Stimulated activated CD8-positive, alpha-beta memory T cell treated with anti-CD3 and anti-CD28 coated beads, Interleukin-7, amount 100 ng/mL, for 4 hours (primary cell): ENCODE results near the gene KLHL20.
"Not testable (repeated sequence)": the region's sequence is repeated elsewhere in the genome, so short reads cannot be mapped to it uniquely, and the experiment has no call there.

Source experiments
- DNase-seq, 2 donors: peaks; one replicate each; pipeline ENCODE4 v3.0.0-alpha.2; 2020; ENCODE audit warnings: low read depth in 2 of 2

Gene KLHL20

GRCh38 chr1:173714759-173715537 lies at the start of gene KLHL20:
Gene KLHL20 (plus strand): TSS chr1:173714981. CDS start chr1:173716044, 1,063 bp downstream.
- DNase-seq, result peak; percentile 74 to 75

GRCh38 chr1:173666646-173667045 lies 48.1 kb upstream of the KLHL20 start:
- DNase-seq, result no peak

- DNase-seq, result peak in 1 of 2 donors; percentile 1
Observed at GRCh38 chr1:173669491-173669941, 45.3 kb upstream of the KLHL20 start, which contains the start of gene ANKRD45. Gene ANKRD45 (minus strand): TSS chr1:173669851. CDS start chr1:173659418, 10,433 bp downstream.

GRCh38 chr1:173674496-173674895 lies 40.3 kb upstream of the KLHL20 start:
- not testable (repeated sequence) for DNase-seq

- not testable (repeated sequence) for DNase-seq
Observed at GRCh38 chr1:173680152-173680551, 34.6 kb upstream of the KLHL20 start.

GRCh38 chr1:173682184-173682583 lies 32.6 kb upstream of the KLHL20 start:
- DNase-seq, result no peak

GRCh38 chr1:173683838-173684237 lies 30.9 kb upstream of the KLHL20 start:
- not testable (repeated sequence) for DNase-seq

GRCh38 chr1:173685121-173685520 lies 29.7 kb upstream of the KLHL20 start:
- DNase-seq, result not testable (repeated sequence)

- DNase-seq, result no peak
Observed at GRCh38 chr1:173688300-173688699, 26.5 kb upstream of the KLHL20 start.

- DNase-seq, result no peak
Observed at GRCh38 chr1:173693238-173693637, 21.5 kb upstream of the KLHL20 start.

- DNase-seq, result not testable (repeated sequence)
Observed at GRCh38 chr1:173701299-173701698, 13.5 kb upstream of the KLHL20 start.

- DNase-seq, result no peak
Observed at GRCh38 chr1:173702736-173703135, 12.0 kb upstream of the KLHL20 start.

GRCh38 chr1:173705117-173705516 lies 9.7 kb upstream of the KLHL20 start:
- DNase-seq, result no peak

- DNase-seq, result no peak
Observed at GRCh38 chr1:173708787-173709186, 6.0 kb upstream of the KLHL20 start.

GRCh38 chr1:173714441-173714758 lies 381 bp upstream of the KLHL20 start:
- DNase-seq, result no peak

- DNase-seq, result no peak
Observed at GRCh38 chr1:173715538-173715844, 710 bp downstream of the KLHL20 start.

GRCh38 chr1:173717238-173717637 lies 2.5 kb downstream of the KLHL20 start:
- DNase-seq, result no peak

- DNase-seq, result not testable (repeated sequence)
Observed at GRCh38 chr1:173731331-173731730, 16.6 kb downstream of the KLHL20 start.

- DNase-seq, result no peak
Observed at GRCh38 chr1:173733912-173734311, 19.1 kb downstream of the KLHL20 start.

- not testable (repeated sequence) for DNase-seq
Observed at GRCh38 chr1:173736104-173736503, 21.3 kb downstream of the KLHL20 start.

- DNase-seq, result no peak
Observed at GRCh38 chr1:173742203-173742886, 27.6 kb downstream of the KLHL20 start.

GRCh38 chr1:173744651-173745050 lies 29.9 kb downstream of the KLHL20 start:
- DNase-seq, result no peak

GRCh38 chr1:173749137-173749536 lies 34.4 kb downstream of the KLHL20 start:
- no peak for DNase-seq
